ENCODE measurements around the gene GAGE2A.
"Not testable (repeated sequence)": the region's sequence is repeated elsewhere in the genome, so short reads cannot be mapped to it uniquely, and the experiment has no call there.

GAGE2A gene

DNA sequence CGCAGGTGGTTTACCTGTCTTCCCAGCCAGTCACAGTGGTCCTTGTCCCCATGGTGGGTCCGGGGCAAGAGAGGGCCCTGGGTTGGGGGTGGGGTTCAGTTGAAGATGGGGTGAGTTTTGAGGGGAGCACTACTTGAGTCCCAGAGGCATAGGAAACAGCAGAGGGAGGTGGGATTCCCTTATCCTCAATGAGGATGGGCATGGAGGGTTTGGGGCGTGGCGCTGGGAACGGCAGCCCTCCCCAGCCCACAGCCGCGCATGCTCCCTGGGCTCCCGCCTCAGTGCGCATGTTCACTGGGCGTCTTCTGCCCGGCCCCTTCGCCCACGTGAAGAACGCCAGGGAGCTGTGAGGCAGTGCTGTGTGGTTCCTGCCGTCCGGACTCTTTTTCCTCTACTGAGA lies at the start of gene GAGE2A:
Gene GAGE2A (plus strand): TSS at position 301 of the 400 bp plus-strand sequence. CDS start 1,155 bp downstream, outside the sequence.
- not testable (repeated sequence) for DNase-seq

GRCh38 chrX:49541433-49541832 lies 47.9 kb upstream of the GAGE2A start, which contains the start of gene GAGE12D:
TSS of gene GAGE12D (plus strand) at chrX:49541733. CDS start at chrX:49542888, 1,155 bp downstream.
- not testable (repeated sequence) for DNase-seq

DNA sequence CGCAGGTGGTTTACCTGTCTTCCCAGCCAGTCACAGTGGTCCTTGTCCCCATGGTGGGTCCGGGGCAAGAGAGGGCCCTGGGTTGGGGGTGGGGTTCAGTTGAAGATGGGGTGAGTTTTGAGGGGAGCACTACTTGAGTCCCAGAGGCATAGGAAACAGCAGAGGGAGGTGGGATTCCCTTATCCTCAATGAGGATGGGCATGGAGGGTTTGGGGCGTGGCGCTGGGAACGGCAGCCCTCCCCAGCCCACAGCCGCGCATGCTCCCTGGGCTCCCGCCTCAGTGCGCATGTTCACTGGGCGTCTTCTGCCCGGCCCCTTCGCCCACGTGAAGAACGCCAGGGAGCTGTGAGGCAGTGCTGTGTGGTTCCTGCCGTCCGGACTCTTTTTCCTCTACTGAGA lies 38.3 kb upstream of the GAGE2A start, which contains the start of gene GAGE12E:
Gene GAGE12E (plus strand): TSS at position 301 of the 400 bp plus-strand sequence. CDS start 1,155 bp downstream, outside the sequence.
- not testable (repeated sequence) for DNase-seq

DNA sequence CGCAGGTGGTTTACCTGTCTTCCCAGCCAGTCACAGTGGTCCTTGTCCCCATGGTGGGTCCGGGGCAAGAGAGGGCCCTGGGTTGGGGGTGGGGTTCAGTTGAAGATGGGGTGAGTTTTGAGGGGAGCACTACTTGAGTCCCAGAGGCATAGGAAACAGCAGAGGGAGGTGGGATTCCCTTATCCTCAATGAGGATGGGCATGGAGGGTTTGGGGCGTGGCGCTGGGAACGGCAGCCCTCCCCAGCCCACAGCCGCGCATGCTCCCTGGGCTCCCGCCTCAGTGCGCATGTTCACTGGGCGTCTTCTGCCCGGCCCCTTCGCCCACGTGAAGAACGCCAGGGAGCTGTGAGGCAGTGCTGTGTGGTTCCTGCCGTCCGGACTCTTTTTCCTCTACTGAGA lies 28.8 kb upstream of the GAGE2A start, which contains the start of gene GAGE12F:
Gene GAGE12F (plus strand): TSS at position 301 of the 400 bp plus-strand sequence. CDS start 1,155 bp downstream, outside the sequence.
- DNase-seq = not testable (repeated sequence)

GRCh38 chrX:49568728-49569127 lies 20.6 kb upstream of the GAGE2A start:
- DNase-seq = not testable (repeated sequence)

- not testable (repeated sequence) for DNase-seq
Observed at GRCh38 chrX:49569152-49569551, 20.1 kb upstream of the GAGE2A start.

DNA sequence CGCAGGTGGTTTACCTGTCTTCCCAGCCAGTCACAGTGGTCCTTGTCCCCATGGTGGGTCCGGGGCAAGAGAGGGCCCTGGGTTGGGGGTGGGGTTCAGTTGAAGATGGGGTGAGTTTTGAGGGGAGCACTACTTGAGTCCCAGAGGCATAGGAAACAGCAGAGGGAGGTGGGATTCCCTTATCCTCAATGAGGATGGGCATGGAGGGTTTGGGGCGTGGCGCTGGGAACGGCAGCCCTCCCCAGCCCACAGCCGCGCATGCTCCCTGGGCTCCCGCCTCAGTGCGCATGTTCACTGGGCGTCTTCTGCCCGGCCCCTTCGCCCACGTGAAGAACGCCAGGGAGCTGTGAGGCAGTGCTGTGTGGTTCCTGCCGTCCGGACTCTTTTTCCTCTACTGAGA lies 19.2 kb upstream of the GAGE2A start, which contains the start of gene GAGE12G:
Gene GAGE12G (plus strand): TSS at position 301 of the 400 bp plus-strand sequence. CDS start 1,155 bp downstream, outside the sequence.
- not testable (repeated sequence) for DNase-seq

GRCh38 chrX:49579649-49580048 lies 9.6 kb upstream of the GAGE2A start, which contains the start of gene GAGE12H:
TSS of gene GAGE12H (plus strand) at chrX:49579949. CDS start at chrX:49581104, 1,155 bp downstream.
- not testable (repeated sequence) for DNase-seq

- not testable (repeated sequence) for DNase-seq
Observed at GRCh38 chrX:49589769-49590478, 628 bp downstream of the GAGE2A start.

DNA sequence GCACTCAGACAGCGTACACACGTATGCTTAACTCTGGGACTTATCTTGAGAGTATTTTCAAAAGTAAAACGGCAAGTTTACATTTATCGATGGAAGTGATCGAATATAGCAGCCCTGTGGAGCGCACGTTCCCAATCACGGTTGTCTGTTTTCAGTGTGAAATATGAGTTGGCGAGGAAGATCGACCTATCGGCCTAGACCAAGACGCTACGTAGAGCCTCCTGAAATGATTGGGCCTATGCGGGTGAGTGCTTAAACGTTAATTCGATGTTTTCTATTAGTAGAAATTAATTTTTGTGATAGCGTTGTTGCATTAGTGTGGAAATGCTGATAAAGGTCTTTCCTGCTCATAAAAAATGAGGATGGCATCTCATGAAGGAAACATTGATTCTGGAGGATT lies 1.2 kb downstream of the GAGE2A start:
- not testable (repeated sequence) for DNase-seq

GRCh38 chrX:49598720-49599119 lies 9.4 kb downstream of the GAGE2A start, which contains the start of gene GAGE1:
TSS of gene GAGE1 (plus strand) at chrX:49599020. CDS start at chrX:49600175, 1,155 bp downstream.
- not testable (repeated sequence) for DNase-seq

- no peak for DNase-seq
Observed at GRCh38 chrX:49610718-49611310, 21.5 kb downstream of the GAGE2A start.

DNA sequence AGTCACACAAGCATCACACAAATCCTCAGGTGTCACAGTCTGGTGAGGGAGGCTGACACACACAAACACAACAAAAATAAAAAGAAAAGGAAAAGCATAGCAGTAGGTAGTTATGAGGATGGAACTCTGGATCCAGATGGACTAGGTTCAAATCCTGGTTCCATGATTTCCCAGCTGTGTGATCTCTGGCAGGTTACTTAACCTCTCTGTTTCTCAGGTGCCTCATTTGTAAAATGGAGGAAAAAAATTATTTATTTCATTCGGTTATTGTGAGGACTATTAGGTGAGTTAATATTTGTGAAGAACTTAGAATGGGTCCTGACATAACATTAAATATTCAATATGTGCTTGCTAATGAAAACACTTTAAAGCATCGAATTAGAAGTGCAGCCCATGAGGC lies 29.3 kb downstream of the GAGE2A start:
- no peak for DNase-seq

- peak; percentile 36 for DNase-seq
Observed at GRCh38 chrX:49627086-49627777, 37.9 kb downstream of the GAGE2A start.

DNA sequence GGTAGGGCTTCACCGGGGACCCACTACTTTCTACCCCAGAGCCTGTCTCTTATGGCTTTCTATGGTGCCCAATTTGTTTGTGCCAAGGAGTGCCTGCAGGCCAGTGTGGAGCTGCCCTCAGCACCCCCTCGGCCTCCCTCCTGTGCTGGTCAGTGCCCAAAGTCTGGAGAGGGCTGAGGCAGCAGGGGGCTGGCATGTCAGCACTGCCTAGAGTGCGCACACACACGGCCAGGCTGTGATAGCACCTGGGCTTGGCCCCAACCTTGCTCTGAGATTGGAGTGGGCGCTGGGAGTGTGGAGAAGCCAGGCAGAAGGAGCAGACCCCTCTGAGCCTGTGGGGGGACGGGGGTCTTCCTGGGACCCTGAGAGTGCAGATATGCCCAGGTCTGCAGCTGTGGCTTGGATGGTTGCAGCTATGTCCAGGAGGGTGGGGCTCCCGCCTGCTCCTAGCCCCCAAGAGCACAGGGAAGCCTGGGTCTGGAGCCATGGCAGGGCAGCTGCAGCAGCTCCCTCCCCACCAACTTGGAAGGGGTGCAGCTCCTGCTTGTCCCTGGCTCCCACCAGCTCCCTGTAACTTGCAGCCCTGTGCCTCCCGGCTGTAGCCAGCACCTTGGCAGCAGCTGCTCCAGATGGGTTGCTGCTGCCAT lies 55.8 kb downstream of the GAGE2A start:
- DNase-seq = no peak

Measured in RPMI8226 (cell line).